ENCODE data around the gene SH3RF2.

The SH3RF2 gene

GRCh38 chr5:145898171-145898570 lies 38.2 kb upstream of the SH3RF2 start:
- Histone ChIP-seq H3K4me3 (ENCODE audit: low read length) (no peak overlapping the region), H3K23ac (ENCODE audit: low read length) (no peak overlapping the region), H3K4me2 (ENCODE audit: low read length) (no peak overlapping the region), H3K4me1 (ENCODE audit: control insufficient read depth, low read depth, low read length) (no peaks in the 10 kb centered on the region), H3K79me2 (ENCODE audit: control insufficient read depth, insufficient read depth, low read length) (no peaks in the 10 kb centered on the region), H2BK120ac (ENCODE audit: low read depth, low read length) (no peak overlapping the region), H3K79me1 (ENCODE audit: low read length) (no peaks in the 10 kb centered on the region), H3K56ac (ENCODE audit: low read length) (no peak overlapping the region), H2BK15ac (replicated peaks; ENCODE audit: low read depth) (no peak overlapping the region), H3K27me3 (ENCODE audit: insufficient read depth, low read length, poor library complexity) (no peaks in the 10 kb centered on the region), H2AK5ac (ENCODE audit: low read length) (no peak overlapping the region), H3K36me3 (ENCODE audit: control insufficient read depth, insufficient read depth, low read length) (no peaks in the 10 kb centered on the region), H2BK5ac (ENCODE audit: low read length) (no peak overlapping the region), H3K27ac (ENCODE audit: low read depth, low read length) (no peak overlapping the region), H4K5ac (ENCODE audit: low read length) (no peak overlapping the region), H4K8ac (ENCODE audit: low read depth, low read length) (no peak overlapping the region), H3K4ac (ENCODE audit: low read depth, low read length) (no peak overlapping the region), H3K18ac (ENCODE audit: low read length) (no peak overlapping the region), H3K9ac (ENCODE audit: low read length) (no peak overlapping the region)
- no peak for DNase-seq

- Histone ChIP-seq H3K56ac (ENCODE audit: low read length) (no peak overlapping the region), H3K4ac (ENCODE audit: low read depth, low read length) (no peak overlapping the region), H3K36me3 (ENCODE audit: control insufficient read depth, insufficient read depth, low read length) (no peaks in the 10 kb centered on the region), H4K8ac (ENCODE audit: low read depth, low read length) (no peak overlapping the region), H2AK5ac (ENCODE audit: low read length) (no peak overlapping the region), H3K4me3 (ENCODE audit: low read length) (no peak overlapping the region), H2BK5ac (ENCODE audit: low read length) (no peak overlapping the region), H3K79me1 (ENCODE audit: low read length) (no peaks in the 10 kb centered on the region), H3K79me2 (ENCODE audit: control insufficient read depth, insufficient read depth, low read length) (no peaks in the 10 kb centered on the region), H3K4me2 (ENCODE audit: low read length) (no peak overlapping the region), H3K27ac (ENCODE audit: low read depth, low read length) (no peak overlapping the region), H2BK15ac (replicated peaks; ENCODE audit: low read depth) (no peak overlapping the region), H3K4me1 (ENCODE audit: control insufficient read depth, low read depth, low read length) (no peaks in the 10 kb centered on the region), H4K5ac (ENCODE audit: low read length) (no peak overlapping the region), H3K23ac (ENCODE audit: low read length) (no peak overlapping the region), H3K27me3 (ENCODE audit: insufficient read depth, low read length, poor library complexity) (no peaks in the 10 kb centered on the region), H3K9ac (ENCODE audit: low read length) (no peak overlapping the region), H3K18ac (ENCODE audit: low read length) (no peak overlapping the region), H2BK120ac (ENCODE audit: low read depth, low read length) (no peak overlapping the region)
- no peak for DNase-seq
- WGBS (ENCODE audit: extremely low coverage, insufficient coverage, low lambda C conversion rate) = no CpG with 5 or more reads among the region's 1 CpG
These were observed 34.0 kb upstream of the SH3RF2 start for GRCh38 chr5:145902421-145902820.

- no peaks in the 10 kb centered on the region for H3K36me3 ChIP-seq (ENCODE audit: control insufficient read depth, insufficient read depth, low read length)
- H2AK5ac ChIP-seq (ENCODE audit: low read length) = no peak overlapping the region
- no peak overlapping the region for H4K8ac ChIP-seq (ENCODE audit: low read depth, low read length)
- H3K27me3 ChIP-seq (ENCODE audit: insufficient read depth, low read length, poor library complexity) = no peaks in the 10 kb centered on the region
- no peak overlapping the region for H3K23ac ChIP-seq (ENCODE audit: low read length)
- H2BK15ac ChIP-seq (replicated peaks; ENCODE audit: low read depth) = no peak overlapping the region
- no peak overlapping the region for H4K5ac ChIP-seq (ENCODE audit: low read length)
- H3K4ac ChIP-seq (ENCODE audit: low read depth, low read length) = no peak overlapping the region
- DNase-seq = peak; percentile 53
- no peaks in the 10 kb centered on the region for H3K79me2 ChIP-seq (ENCODE audit: control insufficient read depth, insufficient read depth, low read length)
- H2BK5ac ChIP-seq (ENCODE audit: low read length) = no peak overlapping the region
- no peak overlapping the region for H3K18ac ChIP-seq (ENCODE audit: low read length)
- H3K4me3 ChIP-seq (ENCODE audit: low read length) = no peak overlapping the region
- WGBS (ENCODE audit: extremely low coverage, insufficient coverage, low lambda C conversion rate) = no CpG with 5 or more reads among the region's 3 CpGs
- no peak overlapping the region for H3K27ac ChIP-seq (ENCODE audit: low read depth, low read length)
- H3K79me1 ChIP-seq (ENCODE audit: low read length) = no peaks in the 10 kb centered on the region
- H3K4me2 ChIP-seq (ENCODE audit: low read length) = no peak overlapping the region
- H2BK120ac ChIP-seq (ENCODE audit: low read depth, low read length) = no peak overlapping the region
- no peak overlapping the region for H3K56ac ChIP-seq (ENCODE audit: low read length)
- H3K9ac ChIP-seq (ENCODE audit: low read length) = no peak overlapping the region
- no peaks in the 10 kb centered on the region for H3K4me1 ChIP-seq (ENCODE audit: control insufficient read depth, low read depth, low read length)
These were observed 33.3 kb upstream of the SH3RF2 start for GRCh38 chr5:145903113-145903512.

GRCh38 chr5:145903867-145904266 lies 32.5 kb upstream of the SH3RF2 start:
- Histone ChIP-seq H2BK5ac (ENCODE audit: low read length) (no peak overlapping the region), H3K56ac (ENCODE audit: low read length) (no peak overlapping the region), H3K27me3 (ENCODE audit: insufficient read depth, low read length, poor library complexity) (no peaks in the 10 kb centered on the region), H2BK120ac (ENCODE audit: low read depth, low read length) (no peak overlapping the region), H3K4ac (ENCODE audit: low read depth, low read length) (no peak overlapping the region), H3K4me3 (ENCODE audit: low read length) (no peak overlapping the region), H2BK15ac (replicated peaks; ENCODE audit: low read depth) (no peak overlapping the region), H3K36me3 (ENCODE audit: control insufficient read depth, insufficient read depth, low read length) (no peaks in the 10 kb centered on the region), H4K5ac (ENCODE audit: low read length) (no peak overlapping the region), H3K79me1 (ENCODE audit: low read length) (no peaks in the 10 kb centered on the region), H4K8ac (ENCODE audit: low read depth, low read length) (no peak overlapping the region), H3K18ac (ENCODE audit: low read length) (no peak overlapping the region), H3K23ac (ENCODE audit: low read length) (no peak overlapping the region), H3K4me2 (ENCODE audit: low read length) (no peak overlapping the region), H3K9ac (ENCODE audit: low read length) (no peak overlapping the region), H2AK5ac (ENCODE audit: low read length) (no peak overlapping the region), H3K79me2 (ENCODE audit: control insufficient read depth, insufficient read depth, low read length) (no peaks in the 10 kb centered on the region), H3K4me1 (ENCODE audit: control insufficient read depth, low read depth, low read length) (no peaks in the 10 kb centered on the region), H3K27ac (ENCODE audit: low read depth, low read length) (no peak overlapping the region)
- DNase-seq = no peak
- WGBS (ENCODE audit: extremely low coverage, insufficient coverage, low lambda C conversion rate) = no CpG with 5 or more reads among the region's 3 CpGs

GRCh38 chr5:145904743-145905142 lies 31.6 kb upstream of the SH3RF2 start:
- no peak overlapping the region for H3K9ac ChIP-seq (ENCODE audit: low read length)

GRCh38 chr5:145906401-145906800 lies 30.0 kb upstream of the SH3RF2 start:
- H4K8ac ChIP-seq (ENCODE audit: low read depth, low read length) = no peak overlapping the region
- no peaks in the 10 kb centered on the region for H3K36me3 ChIP-seq (ENCODE audit: control insufficient read depth, insufficient read depth, low read length)
- no peaks in the 10 kb centered on the region for H3K79me2 ChIP-seq (ENCODE audit: control insufficient read depth, insufficient read depth, low read length)
- H4K5ac ChIP-seq (ENCODE audit: low read length) = no peak overlapping the region
- no peak overlapping the region for H3K56ac ChIP-seq (ENCODE audit: low read length)
- no peak overlapping the region for H3K4me2 ChIP-seq (ENCODE audit: low read length)
- no peak overlapping the region for H2AK5ac ChIP-seq (ENCODE audit: low read length)
- H3K4me3 ChIP-seq (ENCODE audit: low read length) = no peak overlapping the region
- no peak overlapping the region for H3K4ac ChIP-seq (ENCODE audit: low read depth, low read length)
- DNase-seq = no peak
- H3K18ac ChIP-seq (ENCODE audit: low read length) = no peak overlapping the region
- H3K9ac ChIP-seq (ENCODE audit: low read length) = no peak overlapping the region
- no peaks in the 10 kb centered on the region for H3K27me3 ChIP-seq (ENCODE audit: insufficient read depth, low read length, poor library complexity)
- H2BK120ac ChIP-seq (ENCODE audit: low read depth, low read length) = no peak overlapping the region
- no peak overlapping the region for H3K27ac ChIP-seq (ENCODE audit: low read depth, low read length)
- H2BK5ac ChIP-seq (ENCODE audit: low read length) = no peak overlapping the region
- no peaks in the 10 kb centered on the region for H3K79me1 ChIP-seq (ENCODE audit: low read length)
- no peaks in the 10 kb centered on the region for H3K4me1 ChIP-seq (ENCODE audit: control insufficient read depth, low read depth, low read length)
- no peak overlapping the region for H3K23ac ChIP-seq (ENCODE audit: low read length)
- no peak overlapping the region for H2BK15ac ChIP-seq (replicated peaks; ENCODE audit: low read depth)
- WGBS (ENCODE audit: extremely low coverage, insufficient coverage, low lambda C conversion rate) = no CpG with 5 or more reads among the region's 1 CpG

More at GRCh38 chr5:145904743-145905142, 31.6 kb upstream of the SH3RF2 start:
- Histone ChIP-seq H3K23ac (ENCODE audit: low read length) (no peak overlapping the region), H3K4me2 (ENCODE audit: low read length) (no peak overlapping the region), H3K4ac (ENCODE audit: low read depth, low read length) (no peak overlapping the region), H3K79me1 (ENCODE audit: low read length) (no peaks in the 10 kb centered on the region), H4K5ac (ENCODE audit: low read length) (no peak overlapping the region), H3K27ac (ENCODE audit: low read depth, low read length) (no peak overlapping the region), H3K56ac (ENCODE audit: low read length) (no peak overlapping the region), H3K4me3 (ENCODE audit: low read length) (no peak overlapping the region), H4K8ac (ENCODE audit: low read depth, low read length) (no peak overlapping the region), H2AK5ac (ENCODE audit: low read length) (no peak overlapping the region), H3K79me2 (ENCODE audit: control insufficient read depth, insufficient read depth, low read length) (no peaks in the 10 kb centered on the region), H3K4me1 (ENCODE audit: control insufficient read depth, low read depth, low read length) (no peaks in the 10 kb centered on the region), H3K36me3 (ENCODE audit: control insufficient read depth, insufficient read depth, low read length) (no peaks in the 10 kb centered on the region), H2BK5ac (ENCODE audit: low read length) (no peak overlapping the region), H3K27me3 (ENCODE audit: insufficient read depth, low read length, poor library complexity) (no peaks in the 10 kb centered on the region), H3K18ac (ENCODE audit: low read length) (no peak overlapping the region), H2BK120ac (ENCODE audit: low read depth, low read length) (no peak overlapping the region), H2BK15ac (replicated peaks; ENCODE audit: low read depth) (no peak overlapping the region)
- DNase-seq = no peak
- WGBS (ENCODE audit: extremely low coverage, insufficient coverage, low lambda C conversion rate) = no CpG with 5 or more reads among the region's 5 CpGs
